ENCODE data around the gene RFXANK. TPM values are rescaled to one million over a fixed set of nuclear protein-coding genes. Genes with fewer than 3 reads are reported as not detected.

RFXANK gene
- total RNA-seq, 1 experiment from 2014 or later: 51.0 TPM

Other genes with a start within 250 kb of the RFXANK start
- 54.5 and 79.0 TPM in 2 replicates for gene SUGP2, start 158.7 kb upstream of the RFXANK start, total RNA-seq (2014; rRNA removed; shearing (Covaris generic))
- gene ARMC6, start 158.7 kb upstream of the RFXANK start, total RNA-seq (2014; rRNA removed; shearing (Covaris generic)): 69.4 and 100.0 TPM in 2 replicates
- gene SLC25A42, start 128.3 kb upstream of the RFXANK start, total RNA-seq (2014; rRNA removed; shearing (Covaris generic)): 4.8 and 8.0 TPM in 2 replicates
- 26.6 and 36.3 TPM in 2 replicates for gene TMEM161A, start 53.8 kb upstream of the RFXANK start, total RNA-seq (2014; rRNA removed; shearing (Covaris generic))
- gene MEF2B, start 22.0 kb upstream of the RFXANK start, total RNA-seq (2014; rRNA removed; shearing (Covaris generic)): 0.80 TPM in 1 of 2 replicates, not detected in the other
- 12.5 and 18.9 TPM in 2 replicates for gene BORCS8, start 106 bp upstream of the RFXANK start, total RNA-seq (2014; rRNA removed; shearing (Covaris generic))
- gene NR2C2AP, start 11.2 kb downstream of the RFXANK start, total RNA-seq (2014; rRNA removed; shearing (Covaris generic)): 25.8 and 31.4 TPM in 2 replicates
- 0.81 and 1.7 TPM in 2 replicates for gene NCAN, start 19.7 kb downstream of the RFXANK start, total RNA-seq (2014; rRNA removed; shearing (Covaris generic))
- gene TM6SF2, start 81.0 kb downstream of the RFXANK start, total RNA-seq (2014; rRNA removed; shearing (Covaris generic)): 0.52 and 1.4 TPM in 2 replicates
- 43.7 and 44.4 TPM in 2 replicates for gene SUGP1, start 128.3 kb downstream of the RFXANK start, total RNA-seq (2014; rRNA removed; shearing (Covaris generic))
- gene MAU2, start 128.6 kb downstream of the RFXANK start, total RNA-seq (2014; rRNA removed; shearing (Covaris generic)): 39.9 and 43.3 TPM in 2 replicates
- gene GATAD2A, start 213.4 kb downstream of the RFXANK start, total RNA-seq (2014; rRNA removed; shearing (Covaris generic)): 104 and 130 TPM in 2 replicates

Measured in H7 (cell line).